Measurements from ENCODE around the gene SLC45A3. TPM values are rescaled to one million over a fixed set of nuclear protein-coding genes. Genes with fewer than 3 reads are reported as not detected.

SLC45A3 gene
- total RNA-seq, 4 donors from 2014 or later: 0.76 to 1.2 (median 1.0) TPM; not detected in 1

DNA sequence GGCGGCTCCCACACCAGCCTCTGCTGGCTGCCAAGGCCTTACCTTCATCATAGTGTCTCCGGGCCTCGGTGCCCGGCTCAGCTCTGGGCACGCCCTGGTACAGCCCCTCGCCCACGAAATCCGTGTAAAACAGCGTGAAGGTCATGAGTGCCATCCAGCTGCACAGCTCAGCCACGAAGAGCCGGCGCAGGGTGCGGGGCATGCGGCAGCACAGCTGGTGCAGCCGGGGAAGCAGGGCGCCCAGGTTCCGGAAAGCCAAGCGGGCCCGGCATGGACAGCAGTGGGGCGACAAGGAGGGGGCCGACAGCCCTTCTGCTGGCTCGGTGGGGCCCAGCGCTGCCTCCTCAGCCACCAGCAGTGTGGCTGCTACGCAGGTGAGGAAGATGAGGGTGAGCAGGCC lies 17.5 kb downstream of the SLC45A3 start:
- ATAC-seq (no peak), DNase-seq (no peak)
- no peaks in the 10 kb centered on the region for H3K9me3 ChIP-seq
- H3K27me3 ChIP-seq: no peaks in the 10 kb centered on the region
- no peak overlapping the region for H3K4me3 ChIP-seq
- peaks cover 0 to 8% of the 10 kb centered on the region in 2 donors for H3K4me1 ChIP-seq
- intact Hi-C loops (cut with DNase I; ENCODE audit: low total_unique reads): no loop called here
- in situ Hi-C loops (cut with MboI; ENCODE audit: low sequenced_read_pairs in 4 of 4): loop anchor here in 3 of 4 donors (5.0 to 25.0 kb wide), 3 partner anchors 45 to 325 kb away; no protein-coding TSS in a partner anchor
- H3K36me3 ChIP-seq: no peaks in the 10 kb centered on the region
- H3K27ac ChIP-seq: no peak overlapping the region
- TF ChIP-seq POLR2A (IDR thresholded peaks at IDR 0.05): no peak
- TF ChIP-seq, protein P1, sequence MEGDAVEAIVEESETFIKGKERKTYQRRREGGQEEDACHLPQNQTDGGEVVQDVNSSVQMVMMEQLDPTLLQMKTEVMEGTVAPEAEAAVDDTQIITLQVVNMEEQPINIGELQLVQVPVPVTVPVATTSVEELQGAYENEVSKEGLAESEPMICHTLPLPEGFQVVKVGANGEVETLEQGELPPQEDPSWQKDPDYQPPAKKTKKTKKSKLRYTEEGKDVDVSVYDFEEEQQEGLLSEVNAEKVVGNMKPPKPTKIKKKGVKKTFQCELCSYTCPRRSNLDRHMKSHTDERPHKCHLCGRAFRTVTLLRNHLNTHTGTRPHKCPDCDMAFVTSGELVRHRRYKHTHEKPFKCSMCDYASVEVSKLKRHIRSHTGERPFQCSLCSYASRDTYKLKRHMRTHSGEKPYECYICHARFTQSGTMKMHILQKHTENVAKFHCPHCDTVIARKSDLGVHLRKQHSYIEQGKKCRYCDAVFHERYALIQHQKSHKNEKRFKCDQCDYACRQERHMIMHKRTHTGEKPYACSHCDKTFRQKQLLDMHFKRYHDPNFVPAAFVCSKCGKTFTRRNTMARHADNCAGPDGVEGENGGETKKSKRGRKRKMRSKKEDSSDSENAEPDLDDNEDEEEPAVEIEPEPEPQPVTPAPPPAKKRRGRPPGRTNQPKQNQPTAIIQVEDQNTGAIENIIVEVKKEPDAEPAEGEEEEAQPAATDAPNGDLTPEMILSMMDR (IDR thresholded peaks at IDR 0.05 in 4 of 5, conservative IDR thresholded peaks at IDR 0.05 in 1 of 5): no peak

DNA sequence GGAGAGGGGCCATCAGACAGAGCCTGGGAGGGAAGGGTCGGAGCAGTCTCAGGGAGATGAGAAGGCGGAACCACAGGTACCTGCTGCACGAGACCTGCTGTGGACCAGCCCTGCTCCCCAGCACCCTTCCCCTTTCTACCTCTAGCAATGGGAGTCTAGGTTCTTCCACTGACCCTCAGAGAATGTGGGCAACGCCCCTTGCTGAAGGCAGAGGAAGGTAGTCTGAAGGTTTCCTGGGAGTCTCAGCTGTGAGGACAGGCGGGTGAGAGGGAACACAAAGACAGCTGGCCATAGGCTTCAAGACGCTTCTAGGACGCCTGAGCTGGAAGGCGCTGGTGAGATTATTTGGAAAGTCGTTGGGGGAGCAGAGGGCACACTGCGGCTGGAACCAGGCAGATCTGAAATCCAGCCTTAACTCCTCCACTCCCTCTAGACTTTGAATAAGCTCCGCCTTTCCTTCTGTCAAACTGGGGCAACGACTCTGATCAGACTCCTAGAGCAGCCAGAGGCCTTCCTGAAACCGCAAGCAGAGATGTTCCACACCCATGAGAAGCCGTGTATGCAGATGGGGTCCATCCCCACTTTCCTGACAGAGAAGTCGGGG lies 18.1 kb downstream of the SLC45A3 start:
- no peaks in the 10 kb centered on the region for H3K9me3 ChIP-seq
- H3K27me3 ChIP-seq: no peaks in the 10 kb centered on the region
- in situ Hi-C loops (cut with MboI; ENCODE audit: low sequenced_read_pairs in 4 of 4): loop anchor here in 3 of 4 donors (5.0 to 25.0 kb wide), 3 partner anchors 45 to 325 kb away; no protein-coding TSS in a partner anchor
- ATAC-seq: no peak
- intact Hi-C loops (cut with DNase I; ENCODE audit: low total_unique reads): no loop called here
- H3K4me3 ChIP-seq: no peak overlapping the region
- no peak overlapping the region for H3K27ac ChIP-seq
- H3K4me1 ChIP-seq: peaks cover 0 to 8% of the 10 kb centered on the region in 2 donors
- H3K36me3 ChIP-seq: no peaks in the 10 kb centered on the region
- TF ChIP-seq, protein P1 (IDR thresholded peaks at IDR 0.05 in 4 of 5, conservative IDR thresholded peaks at IDR 0.05 in 1 of 5): no peak
- TF ChIP-seq POLR2A (IDR thresholded peaks at IDR 0.05): no peak
- no peak for DNase-seq

DNA sequence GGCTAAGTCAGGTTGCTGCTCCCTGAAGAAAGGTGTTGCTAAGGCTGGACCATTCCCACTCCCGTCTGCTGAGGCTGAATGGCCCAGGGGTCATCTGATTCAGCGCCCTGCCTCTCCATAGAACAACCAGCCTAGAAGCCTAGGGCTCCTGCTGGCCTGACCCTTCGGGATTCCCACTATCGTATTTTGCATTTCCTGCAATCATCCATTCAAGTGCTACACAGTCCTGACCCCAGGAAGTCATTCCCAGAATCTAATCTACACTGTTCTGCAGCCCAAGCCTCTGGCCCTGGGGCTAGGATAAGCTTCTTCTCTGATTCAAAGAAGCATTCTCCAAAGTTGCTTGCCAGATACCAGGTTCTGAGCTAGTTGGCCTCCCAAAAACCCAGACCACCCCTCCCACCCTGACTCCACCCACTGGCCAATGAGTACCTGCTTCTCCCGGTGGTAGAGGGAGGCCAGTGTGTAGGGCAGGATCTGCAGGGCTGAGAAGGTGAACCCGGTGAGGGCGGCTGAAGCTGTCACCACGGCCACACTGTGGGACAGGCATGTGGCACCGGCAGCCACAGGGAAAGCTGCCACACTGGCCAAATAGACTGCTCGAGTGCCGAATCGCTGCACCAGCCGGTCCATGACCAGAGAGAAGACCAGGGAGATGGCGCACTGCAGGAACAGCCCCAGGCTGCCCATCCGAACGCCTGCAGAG lies 18.7 kb downstream of the SLC45A3 start:
- Histone ChIP-seq H3K27me3 (no peaks in the 10 kb centered on the region), H3K4me1 (peaks cover 0 to 8% of the 10 kb centered on the region in 2 donors), H3K36me3 (no peaks in the 10 kb centered on the region), H3K4me3 (no peak overlapping the region), H3K9me3 (no peaks in the 10 kb centered on the region), H3K27ac (no peak overlapping the region)
- no peak for DNase-seq
- no peak for TF ChIP-seq POLR2A (IDR thresholded peaks at IDR 0.05)
- TF ChIP-seq, protein P1 (IDR thresholded peaks at IDR 0.05 in 4 of 5, conservative IDR thresholded peaks at IDR 0.05 in 1 of 5): no peak
- in situ Hi-C loops (cut with MboI; ENCODE audit: low sequenced_read_pairs in 4 of 4) (loop anchor here in 3 of 4 donors (5.0 to 25.0 kb wide), 3 partner anchors 46 to 326 kb away; no protein-coding TSS in a partner anchor), intact Hi-C loops (cut with DNase I; ENCODE audit: low total_unique reads) (no loop called here)
- no peak for ATAC-seq

DNA sequence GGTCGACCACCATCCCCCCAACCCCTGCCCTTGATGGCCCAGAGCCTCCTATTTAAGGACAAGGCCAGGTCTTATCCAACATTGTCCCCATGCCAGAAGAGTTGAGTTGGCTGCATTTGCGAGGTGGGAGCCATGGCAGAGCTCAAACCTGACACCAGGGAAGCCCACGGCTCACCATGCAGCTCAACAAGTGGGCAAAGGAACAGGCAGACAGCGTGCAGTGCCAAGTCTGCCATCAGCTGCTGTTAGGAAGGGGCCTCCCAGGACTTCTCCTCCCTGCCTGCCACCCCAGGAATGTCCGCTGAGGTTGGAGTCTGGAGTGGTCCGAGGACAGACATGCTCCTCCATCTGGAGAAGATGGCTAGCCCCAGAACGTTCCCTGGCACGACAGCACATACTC lies 19.9 kb downstream of the SLC45A3 start:
- Histone ChIP-seq H3K9me3 (no peaks in the 10 kb centered on the region), H3K4me1 (peaks cover 0 to 8% of the 10 kb centered on the region in 2 donors), H3K27me3 (no peaks in the 10 kb centered on the region), H3K4me3 (no peak overlapping the region), H3K36me3 (no peaks in the 10 kb centered on the region), H3K27ac (no peak overlapping the region)
- DNase-seq (no peak), ATAC-seq (no peak)
- intact Hi-C loops (cut with DNase I; ENCODE audit: low total_unique reads) (no loop called here), in situ Hi-C loops (cut with MboI; ENCODE audit: low sequenced_read_pairs in 4 of 4) (loop anchor here in 3 of 4 donors (5.0 to 25.0 kb wide), 3 partner anchors 47 to 327 kb away; no protein-coding TSS in a partner anchor)
- no peak for TF ChIP-seq POLR2A (IDR thresholded peaks at IDR 0.05)
- TF ChIP-seq, protein P1 (IDR thresholded peaks at IDR 0.05 in 4 of 5, conservative IDR thresholded peaks at IDR 0.05 in 1 of 5): no peak
